DOHH2 (cell line): ENCODE measurements around the gene FAM241A.

Source experiments
- H3F3A ChIP-seq: fragments of 200-600 bp; sonication (generic), shearing (Covaris generic); 2 replicates; pipeline ENCODE4 v1.6.0; 2016; ENCODE audit warnings: antibody characterized with exemption, mild to moderate bottlenecking; ENCODE audit not compliant: control insufficient read depth, insufficient read depth
- H3K27ac ChIP-seq: fragments of 200-600 bp; sonication (generic); 2 replicates; pipeline ENCODE4 v1.5.1; 2014; ENCODE audit warnings: low read depth, mild to moderate bottlenecking, low read length, moderate library complexity
- H3K27me3 ChIP-seq: fragments of 200-600 bp; sonication (generic); 2 replicates; pipeline ENCODE4 v1.6.1; 2014; ENCODE audit warnings: mild to moderate bottlenecking, low read length, mixed read lengths; ENCODE audit not compliant: control insufficient read depth
- H3K36me3 ChIP-seq: fragments of 200-600 bp; sonication (generic); 2 replicates; pipeline ENCODE4 v1.6.1; 2014; ENCODE audit warnings: mild to moderate bottlenecking, low read length, moderate library complexity, mixed read lengths; ENCODE audit not compliant: control insufficient read depth
- H3K4me1 ChIP-seq: fragments of 200-600 bp; sonication (generic); 2 replicates; pipeline ENCODE4 v1.6.1; 2014; ENCODE audit warnings: mild to moderate bottlenecking, low read length, mixed read lengths; ENCODE audit not compliant: control insufficient read depth
- H3K4me2 ChIP-seq: fragments of 200-600 bp; sonication (generic); 2 replicates; pipeline ENCODE4 v1.6.0; 2014; ENCODE audit warnings: mild to moderate bottlenecking, low read length, moderate library complexity
- H3K4me3 ChIP-seq: fragments of 200-600 bp; sonication (generic); 2 replicates; pipeline ENCODE4 v1.5.1; 2014; ENCODE audit warnings: mild to moderate bottlenecking, low read length, mixed read lengths
- H3K79me2 ChIP-seq: fragments of 200-600 bp; sonication (generic); 2 replicates; pipeline ENCODE4 v1.6.1; 2014; ENCODE audit warnings: mild to moderate bottlenecking, low read length, mixed read lengths; ENCODE audit not compliant: control insufficient read depth
- H3K9me2 ChIP-seq: fragments of 200-600 bp; sonication (generic); replicated peaks from 2 replicates; pipeline ENCODE4 v1.6.1; 2014; ENCODE audit warnings: mild to moderate bottlenecking, low read length, mixed read lengths; ENCODE audit not compliant: control insufficient read depth
- H3K9me3 ChIP-seq: fragments of 200-600 bp; sonication (generic); 2 replicates; pipeline ENCODE4 v1.6.1; 2014; ENCODE audit warnings: antibody characterized with exemption, low read length, mixed read lengths; ENCODE audit not compliant: control insufficient read depth, insufficient read depth
- H4K20me1 ChIP-seq: fragments of 200-600 bp; sonication (generic); 2 replicates; pipeline ENCODE4 v1.6.0; 2014; ENCODE audit warnings: low read depth, mild to moderate bottlenecking, antibody characterized with exemption, low read length, moderate library complexity; ENCODE audit not compliant: control insufficient read depth, insufficient read depth
- EZH2phosphoT487 ChIP-seq: fragments of 200-600 bp; sonication (generic); IDR thresholded peaks from 2 replicates; pipeline ENCODE4 v1.6.1; 2017; ENCODE audit warnings: borderline replicate concordance, mild to moderate bottlenecking, antibody characterized with exemption, low read length, moderate library complexity, mixed read lengths
- TF ChIP-seq, protein P1 (sequence below): fragments of 200-600 bp; sonication (generic); IDR thresholded peaks from one replicate; pipeline ENCODE4 v1.5.1; 2014; ENCODE audit warnings: antibody characterized with exemption, mild to moderate bottlenecking, low read depth, low read length; ENCODE audit not compliant: poor library complexity, severe bottlenecking

Gene FAM241A

DNA sequence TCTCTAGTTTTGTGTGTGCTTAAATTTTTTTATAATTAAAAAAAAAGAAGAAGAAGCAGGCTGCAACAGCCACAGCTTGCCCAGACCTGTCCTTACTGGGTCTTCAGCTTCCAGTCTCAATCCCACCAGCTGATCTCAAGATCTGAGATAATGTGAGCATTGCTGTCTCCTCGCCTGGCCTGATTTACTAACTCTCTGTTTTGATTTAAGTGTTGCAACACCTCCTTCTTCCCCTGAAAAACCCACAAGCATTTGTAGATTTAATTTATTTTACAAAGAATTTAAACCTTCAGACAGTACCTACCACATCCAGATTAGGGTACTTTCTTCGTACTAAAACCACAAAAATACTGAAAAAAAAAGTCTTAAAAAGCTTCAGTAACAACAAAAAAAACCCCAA lies 38.0 kb downstream of the FAM241A start:
- H3K9me2 ChIP-seq: no peaks in the 10 kb centered on the region
- H3K27ac ChIP-seq: no peak overlapping the region
- no peaks in the 10 kb centered on the region for H3K9me3 ChIP-seq
- H3K4me3 ChIP-seq: no peak overlapping the region
- no peak overlapping the region for H3K4me2 ChIP-seq
- no peaks in the 10 kb centered on the region for H3K4me1 ChIP-seq
- H4K20me1 ChIP-seq: no peaks in the 10 kb centered on the region
- H3K79me2 ChIP-seq: peaks cover 36% of the 10 kb centered on the region
- H3F3A ChIP-seq: peaks cover 9% of the 10 kb centered on the region; the same call in 1 of the 2 replicates
- no peaks in the 10 kb centered on the region for H3K27me3 ChIP-seq
- no peak for TF ChIP-seq EZH2phosphoT487
- TF ChIP-seq, protein P1, sequence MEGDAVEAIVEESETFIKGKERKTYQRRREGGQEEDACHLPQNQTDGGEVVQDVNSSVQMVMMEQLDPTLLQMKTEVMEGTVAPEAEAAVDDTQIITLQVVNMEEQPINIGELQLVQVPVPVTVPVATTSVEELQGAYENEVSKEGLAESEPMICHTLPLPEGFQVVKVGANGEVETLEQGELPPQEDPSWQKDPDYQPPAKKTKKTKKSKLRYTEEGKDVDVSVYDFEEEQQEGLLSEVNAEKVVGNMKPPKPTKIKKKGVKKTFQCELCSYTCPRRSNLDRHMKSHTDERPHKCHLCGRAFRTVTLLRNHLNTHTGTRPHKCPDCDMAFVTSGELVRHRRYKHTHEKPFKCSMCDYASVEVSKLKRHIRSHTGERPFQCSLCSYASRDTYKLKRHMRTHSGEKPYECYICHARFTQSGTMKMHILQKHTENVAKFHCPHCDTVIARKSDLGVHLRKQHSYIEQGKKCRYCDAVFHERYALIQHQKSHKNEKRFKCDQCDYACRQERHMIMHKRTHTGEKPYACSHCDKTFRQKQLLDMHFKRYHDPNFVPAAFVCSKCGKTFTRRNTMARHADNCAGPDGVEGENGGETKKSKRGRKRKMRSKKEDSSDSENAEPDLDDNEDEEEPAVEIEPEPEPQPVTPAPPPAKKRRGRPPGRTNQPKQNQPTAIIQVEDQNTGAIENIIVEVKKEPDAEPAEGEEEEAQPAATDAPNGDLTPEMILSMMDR: no peak
- H3K36me3 ChIP-seq: peaks cover 65% of the 10 kb centered on the region

DNA sequence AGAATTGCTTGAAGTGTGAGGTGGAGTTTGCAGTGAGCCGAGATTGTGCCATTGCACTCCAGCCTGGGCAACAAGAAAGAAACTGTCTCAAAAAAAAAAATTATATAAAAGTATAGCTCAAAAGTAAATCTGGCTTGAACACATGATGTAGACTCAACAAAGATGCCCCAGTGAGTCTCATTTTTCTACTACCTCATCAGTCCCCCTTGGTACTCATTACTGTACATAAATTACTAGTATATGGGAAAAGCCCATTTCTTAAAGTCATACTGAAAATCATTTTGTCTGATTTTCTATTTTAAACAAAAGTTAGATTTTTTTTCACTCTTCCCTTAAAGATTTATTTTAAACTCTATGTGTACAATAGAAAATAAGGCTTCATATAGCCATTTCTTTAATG lies 39.2 kb downstream of the FAM241A start:
- Histone ChIP-seq H3K9me3 (no peaks in the 10 kb centered on the region), H3K4me1 (no peaks in the 10 kb centered on the region), H3K4me2 (no peak overlapping the region), H3F3A (peaks cover 12% of the 10 kb centered on the region), H3K27ac (no peak overlapping the region), H3K36me3 (peaks cover 68% of the 10 kb centered on the region), H3K79me2 (peaks cover 29% of the 10 kb centered on the region), H3K9me2 (no peaks in the 10 kb centered on the region), H3K4me3 (no peak overlapping the region), H4K20me1 (no peaks in the 10 kb centered on the region), H3K27me3 (no peaks in the 10 kb centered on the region)
- TF ChIP-seq EZH2phosphoT487: no peak
- TF ChIP-seq, protein P1: no peak

DNA sequence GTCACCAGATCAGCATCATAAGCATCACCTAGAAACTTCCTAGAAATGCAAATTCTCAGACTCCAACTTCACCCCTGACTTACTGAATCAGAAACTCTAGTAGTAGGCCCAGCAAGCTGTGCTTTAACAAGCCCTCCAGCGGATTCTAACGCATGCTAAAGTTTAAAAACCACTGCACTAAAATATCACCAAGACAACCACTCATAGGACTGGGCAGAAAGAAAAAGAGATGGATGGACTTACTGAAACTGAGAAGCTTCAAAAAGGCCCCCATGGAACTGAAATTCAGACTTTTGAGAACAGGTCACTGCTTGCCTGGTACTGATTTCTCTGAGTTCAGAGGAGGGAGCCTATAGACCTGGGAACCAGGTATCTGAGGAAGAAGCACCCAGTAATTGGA lies 40.1 kb downstream of the FAM241A start:
- no peak overlapping the region for H3K4me2 ChIP-seq
- no peaks in the 10 kb centered on the region for H3K27me3 ChIP-seq
- no peaks in the 10 kb centered on the region for H3K4me1 ChIP-seq
- H4K20me1 ChIP-seq: no peaks in the 10 kb centered on the region
- peaks cover 26% of the 10 kb centered on the region for H3K79me2 ChIP-seq
- H3K4me3 ChIP-seq: no peak overlapping the region
- H3K36me3 ChIP-seq: peaks cover 75% of the 10 kb centered on the region
- H3K9me3 ChIP-seq: no peaks in the 10 kb centered on the region
- no peak overlapping the region for H3K27ac ChIP-seq
- TF ChIP-seq, protein P1: no peak
- no peak for TF ChIP-seq EZH2phosphoT487
- H3F3A ChIP-seq: peaks cover 14% of the 10 kb centered on the region
- no peaks in the 10 kb centered on the region for H3K9me2 ChIP-seq
